ENCODE measurements around the gene LGR5. TPM values are rescaled to one million over a fixed set of nuclear protein-coding genes. Genes with fewer than 3 reads are reported as not detected.

Gene LGR5
- total RNA-seq, 1 donor from 2014 or later, result 1.1 TPM

GRCh38 chr12:71441836-71442566 lies 2.4 kb downstream of the LGR5 start:
- peaks cover 3% of the 10 kb centered on the region for H3K9me3 Mint-ChIP-seq (ENCODE audit: unreplicated experiment)
- peaks cover 15% of the 10 kb centered on the region for H3K4me1 Mint-ChIP-seq (ENCODE audit: unreplicated experiment)
- H3K27me3 Mint-ChIP-seq (ENCODE audit: unreplicated experiment), result peaks cover 15% of the 10 kb centered on the region
- no peak overlapping the region for H3K4me3 Mint-ChIP-seq (ENCODE audit: unreplicated experiment)
- peaks cover 9% of the 10 kb centered on the region for H3K36me3 Mint-ChIP-seq (ENCODE audit: low read depth, unreplicated experiment)
- DNase-seq (ENCODE audit: low spot score), result no peak
- no peak for TF ChIP-seq CTCF (IDR thresholded peaks at IDR 0.05; ENCODE audit: unreplicated experiment)
- H3K27ac Mint-ChIP-seq (ENCODE audit: unreplicated experiment), result no peak overlapping the region

GRCh38 chr12:71442567-71442931 lies 3.0 kb downstream of the LGR5 start:
- Mint-ChIP-seq H3K4me3 (ENCODE audit: unreplicated experiment) (no peak overlapping the region), H3K27ac (ENCODE audit: unreplicated experiment) (no peak overlapping the region), H3K27me3 (ENCODE audit: unreplicated experiment) (peaks cover 15% of the 10 kb centered on the region), H3K9me3 (ENCODE audit: unreplicated experiment) (no peaks in the 10 kb centered on the region), H3K36me3 (ENCODE audit: low read depth, unreplicated experiment) (peaks cover 5% of the 10 kb centered on the region), H3K4me1 (ENCODE audit: unreplicated experiment) (peaks cover 15% of the 10 kb centered on the region)
- no peak for TF ChIP-seq CTCF (IDR thresholded peaks at IDR 0.05; ENCODE audit: unreplicated experiment)
- no peak for DNase-seq (ENCODE audit: low spot score)

- peaks cover 13% of the 10 kb centered on the region for H3K4me1 Mint-ChIP-seq (ENCODE audit: unreplicated experiment)
- peaks cover 9% of the 10 kb centered on the region for H3K27me3 Mint-ChIP-seq (ENCODE audit: unreplicated experiment)
- H3K27ac Mint-ChIP-seq (ENCODE audit: unreplicated experiment), result no peak overlapping the region
- no peaks in the 10 kb centered on the region for H3K36me3 Mint-ChIP-seq (ENCODE audit: low read depth, unreplicated experiment)
- no peak overlapping the region for H3K4me3 Mint-ChIP-seq (ENCODE audit: unreplicated experiment)
- DNase-seq (ENCODE audit: low spot score), result no peak
- H3K9me3 Mint-ChIP-seq (ENCODE audit: unreplicated experiment), result peaks cover 4% of the 10 kb centered on the region
- no peak for TF ChIP-seq CTCF (IDR thresholded peaks at IDR 0.05; ENCODE audit: unreplicated experiment)
These were observed 5.5 kb downstream of the LGR5 start for GRCh38 chr12:71445071-71445470.

- H3K4me3 Mint-ChIP-seq (ENCODE audit: unreplicated experiment), result no peak overlapping the region
- H3K36me3 Mint-ChIP-seq (ENCODE audit: low read depth, unreplicated experiment), result no peaks in the 10 kb centered on the region
- H3K27ac Mint-ChIP-seq (ENCODE audit: unreplicated experiment), result no peak overlapping the region
- no peaks in the 10 kb centered on the region for H3K27me3 Mint-ChIP-seq (ENCODE audit: unreplicated experiment)
- DNase-seq (ENCODE audit: low spot score), result no peak
- no peak for TF ChIP-seq CTCF (IDR thresholded peaks at IDR 0.05; ENCODE audit: unreplicated experiment)
- H3K9me3 Mint-ChIP-seq (ENCODE audit: unreplicated experiment), result peaks cover 4% of the 10 kb centered on the region
- H3K4me1 Mint-ChIP-seq (ENCODE audit: unreplicated experiment), result peaks cover 5% of the 10 kb centered on the region
These were observed 8.1 kb downstream of the LGR5 start for GRCh38 chr12:71447691-71448132.

- Mint-ChIP-seq H3K9me3 (ENCODE audit: unreplicated experiment) (peaks cover 4% of the 10 kb centered on the region), H3K27me3 (ENCODE audit: unreplicated experiment) (no peaks in the 10 kb centered on the region), H3K4me1 (ENCODE audit: unreplicated experiment) (peaks cover 5% of the 10 kb centered on the region), H3K27ac (ENCODE audit: unreplicated experiment) (no peak overlapping the region), H3K36me3 (ENCODE audit: low read depth, unreplicated experiment) (no peaks in the 10 kb centered on the region), H3K4me3 (ENCODE audit: unreplicated experiment) (no peak overlapping the region)
- DNase-seq (ENCODE audit: low spot score), result no peak
- TF ChIP-seq CTCF (IDR thresholded peaks at IDR 0.05; ENCODE audit: unreplicated experiment), result no peak
These were observed 8.6 kb downstream of the LGR5 start for GRCh38 chr12:71448150-71448581.

Measured in endothelial cell (in vitro differentiated cells).